Muscle of arm (tissue), 12 donors: ENCODE measurements around the gene NHS. TPM values are rescaled to one million over a fixed set of nuclear protein-coding genes. Genes with fewer than 3 reads are reported as not detected.

Source experiments
- DNase-seq: peaks from one replicate; pipeline ENCODE4 v3.0.0-alpha.2; 2013
- polyA plus RNA-seq, 12 donors: library from polyadenylated mRNA; unstranded; fragments of 120-200 nt; gene quantifications; one replicate each; pipeline ENCODE4 v1.2.1, GENCODE V29; 2013; ENCODE audit not compliant: insufficient read length in 12 of 12

Gene NHS
- polyA plus RNA-seq, 12 donors = 1.3 to 8.5 (median 2.1) TPM; not detected in 1

GRCh38 chrX:17679261-17679660, 304.3 kb downstream of the NHS start:
- DNase-seq = no peak

- DNase-seq = no peak
These were observed 304.8 kb downstream of the NHS start for GRCh38 chrX:17679820-17680219.

GRCh38 chrX:17680732-17681413, 305.9 kb downstream of the NHS start:
- no peak for DNase-seq

- no peak for DNase-seq
These were observed 307.3 kb downstream of the NHS start for GRCh38 chrX:17682259-17682658.

GRCh38 chrX:17685026-17685425, 310.0 kb downstream of the NHS start:
- no peak for DNase-seq

- no peak for DNase-seq
These were observed 312.6 kb downstream of the NHS start for GRCh38 chrX:17687648-17688047.

GRCh38 chrX:17689971-17690409, 315.0 kb downstream of the NHS start:
- peak; percentile 73 for DNase-seq

GRCh38 chrX:17692709-17693346, 317.8 kb downstream of the NHS start:
- DNase-seq = no peak

- no peak for DNase-seq
These were observed 322.2 kb downstream of the NHS start for GRCh38 chrX:17697191-17697590.

- DNase-seq = no peak
These were observed 326.0 kb downstream of the NHS start for GRCh38 chrX:17700976-17701375.

- DNase-seq = no peak
These were observed 328.2 kb downstream of the NHS start for GRCh38 chrX:17703201-17703600.

GRCh38 chrX:17705211-17705610, 330.2 kb downstream of the NHS start:
- no peak for DNase-seq

- DNase-seq = no peak
These were observed 331.7 kb downstream of the NHS start for GRCh38 chrX:17706676-17707075.

- DNase-seq = no peak
These were observed 332.7 kb downstream of the NHS start for GRCh38 chrX:17707731-17708130.

- DNase-seq = no peak
These were observed 335.9 kb downstream of the NHS start for GRCh38 chrX:17710871-17711301.

GRCh38 chrX:17713288-17713687, 338.3 kb downstream of the NHS start:
- no peak for DNase-seq

- DNase-seq = no peak
These were observed 343.7 kb downstream of the NHS start for GRCh38 chrX:17718649-17719165.

GRCh38 chrX:17719711-17720110, 344.7 kb downstream of the NHS start:
- DNase-seq = no peak

- no peak for DNase-seq
These were observed 346.7 kb downstream of the NHS start for GRCh38 chrX:17721715-17722114.

- DNase-seq = no peak
These were observed 350.2 kb downstream of the NHS start for GRCh38 chrX:17725181-17725580.

- DNase-seq = no peak
These were observed 357.3 kb downstream of the NHS start for GRCh38 chrX:17732138-17732783.

- no peak for DNase-seq
These were observed 360.4 kb downstream of the NHS start for GRCh38 chrX:17735406-17735805.

- no peak for DNase-seq
These were observed 361.5 kb downstream of the NHS start for GRCh38 chrX:17736478-17736855.
